ENCODE data around the gene PDE9A.

GRCh38 chr21:42769183-42769819 is 115.9 kb downstream of the PDE9A start:
- TF ChIP-seq CTCF (IDR thresholded peaks at IDR 0.05; ENCODE audit: insufficient read depth, low read length): no peak
- TF ChIP-seq POLR2AphosphoS5 (IDR thresholded peaks at IDR 0.05; ENCODE audit: low read depth): no peak
- no peak for TF ChIP-seq REST (IDR thresholded peaks at IDR 0.05; ENCODE audit: insufficient replicate concordance, low read depth)
- TF ChIP-seq GABPA (IDR thresholded peaks at IDR 0.05; ENCODE audit: low read depth): no peak
